Breast epithelium (tissue), 4 donors: ENCODE results near the gene NCS1. TPM values are rescaled to one million over a fixed set of nuclear protein-coding genes. Genes with fewer than 3 reads are reported as not detected.
A peak's percentile ranks its signal among the peaks of the same experiment; 100 is the strongest.

Experiments used
- DNase-seq, 2 donors: peaks; one replicate each; pipeline ENCODE4 v3.0.0-alpha.2; 2019; ENCODE audit warnings: low spot score in 2 of 2
- H3K27ac ChIP-seq, 2 donors: fragments of 200-600 bp; sonication (generic) in 1 of 2; one replicate each; pipeline ENCODE4 v1.5.1; 2016 to 2019; ENCODE audit warnings: mild to moderate bottlenecking in 1 of 2
- H3K27me3 ChIP-seq, 2 donors: fragments of 200-600 bp; sonication (generic) in 1 of 2; one replicate each; pipeline versions ENCODE4 v1.5.1 to v1.6.0; 2017 to 2019; ENCODE audit warnings: control low read depth in 1 of 2, mild to moderate bottlenecking in 1 of 2
- H3K36me3 ChIP-seq: fragments of 200-600 bp; one replicate; pipeline ENCODE4 v1.5.1; 2019
- H3K4me1 ChIP-seq, 2 donors: fragments of 200-600 bp; sonication (generic); one replicate each; pipeline ENCODE4 v1.5.1; 2016 to 2019; ENCODE audit warnings: control low read depth in 1 of 2
- H3K4me3 ChIP-seq, 3 donors: fragments of 200-600 bp; sonication (generic); 1 replicate in 2 of 3; 2 replicates in 1 of 3; pipeline ENCODE4 v1.5.1; 2016 to 2019; ENCODE audit warnings: mild to moderate bottlenecking in 3 of 3, moderate library complexity in 2 of 3
- H3K9me3 ChIP-seq, 2 donors: fragments of 200-600 bp; sonication (generic) in 1 of 2; one replicate each; pipeline ENCODE4 v1.5.1; 2016 to 2019; ENCODE audit warnings: control low read depth in 1 of 2
- POLR2A ChIP-seq: fragments of 450-650 bp; IDR thresholded peaks from one replicate; pipeline ENCODE4 v1.6.1; 2016; ENCODE audit warnings: antibody characterized with exemption, mild to moderate bottlenecking, moderate library complexity
- POLR2AphosphoS5 ChIP-seq, 3 donors: sonication (generic); formaldehyde crosslinking; IDR thresholded peaks; one replicate each; pipeline ENCODE4 v1.6.1; 2017; ENCODE audit warnings: antibody characterized with exemption in 3 of 3
- intact Hi-C: fragments of 100-400 bp; cut with DNase I; formaldehyde crosslinking; loops from one replicate; pipeline ENCODE4 v1.15.1; 2023; ENCODE audit warnings: low total_unique reads
- total RNA-seq, 3 donors: library from RNA; depleted of rRNA; stranded (reverse); fragments of >200 nt; gene quantifications; one replicate each; pipeline ENCODE4 v1.1.0, GENCODE V29; 2016
- TF ChIP-seq, protein P1 (sequence below), 3 donors: fragments of 450-650 bp; IDR thresholded peaks; one replicate each; pipeline ENCODE4 v1.5.1; 2016 to 2017; ENCODE audit warnings: antibody characterized with exemption in 3 of 3, mild to moderate bottlenecking in 3 of 3, moderate library complexity in 3 of 3

NCS1 gene
- total RNA-seq, 3 donors from 2014 or later: 3.2 to 3.9 (median 3.4) TPM

DNA sequence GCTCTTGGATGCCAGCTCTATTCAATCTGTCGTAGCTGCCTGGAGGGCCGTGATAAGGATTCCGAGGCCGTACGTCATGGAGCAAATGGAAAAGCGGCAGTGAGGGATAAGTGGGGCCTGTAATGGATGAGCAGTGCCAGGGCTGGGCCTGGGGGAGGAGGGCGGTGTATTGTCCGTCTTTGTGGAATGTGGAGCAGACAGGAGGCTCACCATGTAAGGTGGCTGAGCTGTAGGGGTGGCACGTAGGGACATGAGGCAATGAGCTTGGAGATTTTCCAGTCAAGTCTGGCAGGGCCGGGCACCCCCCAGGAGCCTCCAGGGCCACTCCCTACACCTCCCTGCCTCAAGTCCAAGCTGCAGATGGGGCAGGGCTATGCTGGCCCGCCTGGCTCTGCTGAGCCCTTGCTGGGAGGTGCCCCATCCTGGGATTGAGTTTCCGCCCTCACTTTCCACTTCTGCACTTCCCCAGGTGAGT lies 29.2 kb downstream of the NCS1 start:
- no peak overlapping the region for H3K4me3 ChIP-seq
- TF ChIP-seq POLR2A: no peak
- TF ChIP-seq, protein P1, sequence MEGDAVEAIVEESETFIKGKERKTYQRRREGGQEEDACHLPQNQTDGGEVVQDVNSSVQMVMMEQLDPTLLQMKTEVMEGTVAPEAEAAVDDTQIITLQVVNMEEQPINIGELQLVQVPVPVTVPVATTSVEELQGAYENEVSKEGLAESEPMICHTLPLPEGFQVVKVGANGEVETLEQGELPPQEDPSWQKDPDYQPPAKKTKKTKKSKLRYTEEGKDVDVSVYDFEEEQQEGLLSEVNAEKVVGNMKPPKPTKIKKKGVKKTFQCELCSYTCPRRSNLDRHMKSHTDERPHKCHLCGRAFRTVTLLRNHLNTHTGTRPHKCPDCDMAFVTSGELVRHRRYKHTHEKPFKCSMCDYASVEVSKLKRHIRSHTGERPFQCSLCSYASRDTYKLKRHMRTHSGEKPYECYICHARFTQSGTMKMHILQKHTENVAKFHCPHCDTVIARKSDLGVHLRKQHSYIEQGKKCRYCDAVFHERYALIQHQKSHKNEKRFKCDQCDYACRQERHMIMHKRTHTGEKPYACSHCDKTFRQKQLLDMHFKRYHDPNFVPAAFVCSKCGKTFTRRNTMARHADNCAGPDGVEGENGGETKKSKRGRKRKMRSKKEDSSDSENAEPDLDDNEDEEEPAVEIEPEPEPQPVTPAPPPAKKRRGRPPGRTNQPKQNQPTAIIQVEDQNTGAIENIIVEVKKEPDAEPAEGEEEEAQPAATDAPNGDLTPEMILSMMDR (IDR thresholded peaks at IDR 0.05): no peak
- no peak for TF ChIP-seq POLR2AphosphoS5 (IDR thresholded peaks at IDR 0.05)
- peak in 1 of 2 donors; percentile 83 for DNase-seq
- H3K27me3 ChIP-seq: no peaks in the 10 kb centered on the region
- intact Hi-C loops: no loop called here
- H3K27ac ChIP-seq: peak overlapping the region; percentile 74 to 85
- no peaks in the 10 kb centered on the region for H3K9me3 ChIP-seq
- H3K4me1 ChIP-seq: peaks cover 0 to 7% of the 10 kb centered on the region in 2 donors
- H3K36me3 ChIP-seq: no peaks in the 10 kb centered on the region

DNA sequence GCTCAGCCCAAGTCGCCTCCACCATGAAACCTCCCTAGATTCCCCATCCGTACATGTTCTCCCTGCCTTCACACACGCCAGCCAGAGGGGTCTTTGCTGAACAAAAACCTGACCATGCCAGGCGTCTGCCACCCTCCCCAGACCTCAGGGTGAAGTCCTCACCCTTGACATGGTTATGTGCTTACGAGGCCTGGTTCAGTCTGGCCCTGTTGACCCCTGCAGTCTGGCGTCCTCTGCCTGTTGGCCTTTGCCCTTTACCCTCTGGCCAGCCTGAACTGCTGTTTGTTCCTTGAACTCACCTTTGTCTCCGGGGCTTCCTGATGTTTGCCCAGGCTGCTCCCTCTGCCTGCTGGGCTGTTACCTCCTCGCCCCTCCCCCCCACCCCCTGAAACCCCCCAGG lies 29.8 kb downstream of the NCS1 start:
- TF ChIP-seq POLR2A (no peak), POLR2AphosphoS5 (IDR thresholded peaks at IDR 0.05) (no peak)
- TF ChIP-seq, protein P1 (IDR thresholded peaks at IDR 0.05): no peak

GRCh38 chr9:130204341-130204740 lies 32.1 kb downstream of the NCS1 start:
- no peak overlapping the region for H3K27ac ChIP-seq
- no peak overlapping the region for H3K4me3 ChIP-seq
- DNase-seq: no peak
- no peaks in the 10 kb centered on the region for H3K9me3 ChIP-seq
- no peak for TF ChIP-seq POLR2AphosphoS5 (IDR thresholded peaks at IDR 0.05)
- H3K27me3 ChIP-seq: no peaks in the 10 kb centered on the region
- intact Hi-C loops: no loop called here
- H3K36me3 ChIP-seq: no peaks in the 10 kb centered on the region
- peaks cover 0 to 7% of the 10 kb centered on the region in 2 donors for H3K4me1 ChIP-seq

More for the DNA sequence above, 29.8 kb downstream of the NCS1 start:
- H3K4me3 ChIP-seq: no peak overlapping the region
- DNase-seq: no peak
- intact Hi-C loops: no loop called here
- H3K36me3 ChIP-seq: no peaks in the 10 kb centered on the region
- H3K27me3 ChIP-seq: no peaks in the 10 kb centered on the region
- peak overlapping the region; percentile 48 to 74 for H3K27ac ChIP-seq
- H3K4me1 ChIP-seq: peaks cover 0 to 7% of the 10 kb centered on the region in 2 donors
- no peaks in the 10 kb centered on the region for H3K9me3 ChIP-seq

DNA sequence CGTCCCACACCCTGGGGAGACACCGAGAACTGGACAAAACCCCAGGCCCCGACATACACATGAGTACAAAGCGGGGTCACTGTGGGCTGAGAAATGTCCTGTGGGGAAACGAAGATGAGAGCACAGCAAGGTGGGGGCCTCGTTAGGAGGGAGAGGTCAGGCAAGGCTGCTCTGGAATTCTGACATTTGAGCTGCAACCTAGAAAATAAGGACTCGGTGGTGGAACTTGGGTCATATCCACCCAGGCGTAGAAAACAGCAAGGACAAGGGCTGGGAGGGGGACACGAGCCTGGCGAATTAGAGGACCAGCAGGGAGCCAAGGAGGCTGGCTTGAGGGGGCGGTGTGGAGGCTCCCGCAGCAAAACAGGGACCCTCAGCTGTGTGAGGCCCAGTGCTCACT lies 32.8 kb downstream of the NCS1 start:
- H3K4me1 ChIP-seq: peaks cover 0 to 5% of the 10 kb centered on the region in 2 donors
- intact Hi-C loops: no loop called here
- TF ChIP-seq POLR2A: no peak
- TF ChIP-seq, protein P1 (IDR thresholded peaks at IDR 0.05): no peak
- no peak for TF ChIP-seq POLR2AphosphoS5 (IDR thresholded peaks at IDR 0.05)
- no peak for DNase-seq
- no peaks in the 10 kb centered on the region for H3K36me3 ChIP-seq
- H3K27ac ChIP-seq: no peak overlapping the region
- H3K27me3 ChIP-seq: no peaks in the 10 kb centered on the region
- H3K9me3 ChIP-seq: no peaks in the 10 kb centered on the region
- no peak overlapping the region for H3K4me3 ChIP-seq

DNA sequence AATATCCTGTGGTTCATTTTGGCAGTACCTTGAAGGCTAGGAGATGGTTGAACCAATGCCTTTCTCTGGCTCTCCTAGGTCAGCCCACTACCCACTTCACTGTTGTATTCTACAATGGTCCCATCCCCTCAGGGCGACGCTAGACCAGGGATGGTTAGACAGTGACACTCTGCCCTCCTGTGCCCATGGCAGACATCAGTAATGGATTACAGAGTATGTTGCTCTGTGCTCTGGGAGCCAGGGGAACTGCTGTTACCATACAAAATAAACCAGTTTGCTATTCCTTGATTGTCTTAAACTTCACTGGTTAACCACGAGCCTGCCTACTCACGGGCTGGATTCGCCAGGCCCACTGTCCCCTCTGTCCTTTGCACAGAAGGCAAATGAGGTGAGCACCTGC lies 33.7 kb downstream of the NCS1 start:
- Histone ChIP-seq H3K27ac (no peak overlapping the region), H3K4me1 (no peaks in the 10 kb centered on the region)
- intact Hi-C loops: no loop called here

More for the DNA sequence above, 33.7 kb downstream of the NCS1 start:
- no peak overlapping the region for H3K4me3 ChIP-seq
- no peak for DNase-seq
- no peak for TF ChIP-seq POLR2A
- TF ChIP-seq, protein P1 (IDR thresholded peaks at IDR 0.05): no peak
- TF ChIP-seq POLR2AphosphoS5 (IDR thresholded peaks at IDR 0.05): no peak
- no peaks in the 10 kb centered on the region for H3K9me3 ChIP-seq
- no peaks in the 10 kb centered on the region for H3K36me3 ChIP-seq
- no peaks in the 10 kb centered on the region for H3K27me3 ChIP-seq
